GM12878 (cell line): ENCODE data around the gene MAST4.

Source experiments
- EZH2 ChIP-seq: IDR thresholded peaks from 2 replicates; pipeline ENCODE4 v1.6.1; 2012; ENCODE audit warnings: low read depth, mild to moderate bottlenecking, control low read depth, inconsistent platforms, low read length, borderline replicate concordance; ENCODE audit not compliant: control insufficient read depth
- SIX5 ChIP-seq: IDR thresholded peaks from 2 replicates; pipeline ENCODE4 v1.6.1; 2011; ENCODE audit warnings: mild to moderate bottlenecking, low read depth, low read length, moderate library complexity; ENCODE audit not compliant: severe bottlenecking
- TF ChIP-seq, protein P1 (sequence below): IDR thresholded peaks from 2 replicates; pipeline ENCODE4 v1.6.1; 2012; ENCODE audit warnings: low read depth, low read length, improper control_type of control experiment

GRCh38 chr5:67163231-67163756 is 567.1 kb downstream of the MAST4 start:
- no peak for TF ChIP-seq EZH2
- TF ChIP-seq SIX5 = no peak
- TF ChIP-seq, protein P1, sequence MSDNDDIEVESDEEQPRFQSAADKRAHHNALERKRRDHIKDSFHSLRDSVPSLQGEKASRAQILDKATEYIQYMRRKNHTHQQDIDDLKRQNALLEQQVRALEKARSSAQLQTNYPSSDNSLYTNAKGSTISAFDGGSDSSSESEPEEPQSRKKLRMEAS = no peak
